Prostate gland (tissue), 2 donors: ENCODE measurements around the gene LRRN4. TPM values are rescaled to one million over a fixed set of nuclear protein-coding genes. Genes with fewer than 3 reads are reported as not detected.
"Not testable (repeated sequence)": the region's sequence is repeated elsewhere in the genome, so short reads cannot be mapped to it uniquely, and the experiment has no call there.

Source experiments
- DNase-seq: peaks from one replicate; pipeline ENCODE4 v3.0.0-alpha.2; 2019; ENCODE audit warnings: low spot score
- H3K27ac ChIP-seq, 2 donors: fragments of 200-600 bp; sonication (generic); 2 replicates each; pipeline ENCODE4 v1.5.1; 2017 to 2019
- H3K27me3 ChIP-seq: fragments of 200-600 bp; sonication (generic); replicated peaks from 2 replicates; pipeline ENCODE4 v1.5.1; 2019; ENCODE audit not compliant: insufficient read depth
- H3K36me3 ChIP-seq, 2 donors: fragments of 200-600 bp; sonication (generic); 1 replicate in 1 of 2; 2 replicates in 1 of 2; pipeline versions ENCODE4 v1.5.1 to v1.8.1; 2017 to 2019
- H3K4me1 ChIP-seq: fragments of 200-600 bp; sonication (generic); replicated peaks from 2 replicates; pipeline ENCODE4 v1.5.1; 2019
- H3K4me3 ChIP-seq, 2 donors: fragments of 200-600 bp; sonication (generic); 2 replicates each; pipeline ENCODE4 v1.5.1; 2017 to 2019
- H3K9me3 ChIP-seq: fragments of 200-600 bp; sonication (generic); 2 replicates; pipeline ENCODE4 v1.5.1; 2017
- CTCF ChIP-seq, 4 experiments: fragments of 200-600 bp in 2 of 4; fragments of 450-650 bp in 2 of 4; sonication (generic) in 2 of 4; IDR thresholded peaks; 1 replicate in 3 of 4; 2 replicates in 1 of 4; pipeline ENCODE4 v1.5.1; 2016 to 2019; ENCODE audit warnings: antibody characterized with exemption in 4 of 4, mild to moderate bottlenecking in 2 of 4, moderate library complexity in 2 of 4
- POLR2A ChIP-seq: fragments of 450-650 bp; IDR thresholded peaks from one replicate; pipeline ENCODE4 v1.6.1; 2016; ENCODE audit warnings: antibody characterized with exemption, mild to moderate bottlenecking
- POLR2AphosphoS5 ChIP-seq: sonication (generic); formaldehyde crosslinking; IDR thresholded peaks from one replicate; pipeline ENCODE4 v1.6.1; 2017; ENCODE audit warnings: antibody characterized with exemption
- WGBS: methylation state at CpG from one replicate; pipeline ENCODE4 v1.1.5; 2018; 5-methylcytosine and 5-hydroxymethylcytosine counted together
- intact Hi-C: fragments of 100-400 bp; cut with DNase I; formaldehyde crosslinking; loops from one replicate; pipeline ENCODE4 v1.14.2; 2022
- total RNA-seq, 2 donors: library from RNA; depleted of rRNA; stranded (reverse); fragments of >200 nt; gene quantifications; one replicate each; pipeline ENCODE4 v1.1.0, GENCODE V29; 2016

LRRN4 gene
- total RNA-seq, 2 donors from 2014 or later = 0.68 TPM; not detected in 1

DNA sequence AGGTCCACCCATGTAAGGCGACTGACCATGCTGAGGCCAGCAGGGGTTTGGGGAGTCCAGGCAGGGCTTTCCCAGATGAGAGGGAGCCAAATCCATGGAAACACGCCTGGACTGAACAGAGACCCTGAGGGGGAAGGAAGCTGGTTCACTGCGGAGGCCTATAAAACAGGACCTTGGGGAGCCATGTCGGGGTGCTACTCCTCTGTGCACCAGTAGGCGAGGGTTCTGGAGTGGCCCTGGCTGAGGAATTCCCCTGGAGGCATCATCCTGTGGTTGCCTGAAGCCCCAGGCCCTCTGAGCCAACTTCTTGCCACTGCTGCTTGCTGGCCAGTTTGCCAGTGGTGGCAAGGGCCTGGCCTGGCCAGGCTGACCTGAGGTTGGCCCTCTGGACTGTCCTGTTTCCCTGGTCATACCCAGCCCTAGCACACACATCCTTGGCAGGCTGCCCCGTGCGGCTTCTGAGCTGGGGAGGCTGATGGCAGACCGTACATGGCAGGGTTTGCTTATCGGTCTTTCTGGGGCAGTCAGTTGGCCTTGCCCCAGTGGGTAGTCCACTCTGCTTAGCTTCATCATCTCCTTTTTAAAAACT is 2.2 kb upstream of the LRRN4 start:
- intact Hi-C loops = no loop called here
- TF ChIP-seq POLR2A (no peak), CTCF (IDR thresholded peaks at IDR 0.05) (no peak)
- Histone ChIP-seq H3K36me3 (no peaks in the 10 kb centered on the region), H3K27me3 (no peaks in the 10 kb centered on the region), H3K4me1 (no peaks in the 10 kb centered on the region), H3K9me3 (no peaks in the 10 kb centered on the region), H3K27ac (no peak overlapping the region), H3K4me3 (no peak overlapping the region)
- DNase-seq = no peak
- 89% methylated on average over 9 of the region's 9 CpGs for WGBS

DNA sequence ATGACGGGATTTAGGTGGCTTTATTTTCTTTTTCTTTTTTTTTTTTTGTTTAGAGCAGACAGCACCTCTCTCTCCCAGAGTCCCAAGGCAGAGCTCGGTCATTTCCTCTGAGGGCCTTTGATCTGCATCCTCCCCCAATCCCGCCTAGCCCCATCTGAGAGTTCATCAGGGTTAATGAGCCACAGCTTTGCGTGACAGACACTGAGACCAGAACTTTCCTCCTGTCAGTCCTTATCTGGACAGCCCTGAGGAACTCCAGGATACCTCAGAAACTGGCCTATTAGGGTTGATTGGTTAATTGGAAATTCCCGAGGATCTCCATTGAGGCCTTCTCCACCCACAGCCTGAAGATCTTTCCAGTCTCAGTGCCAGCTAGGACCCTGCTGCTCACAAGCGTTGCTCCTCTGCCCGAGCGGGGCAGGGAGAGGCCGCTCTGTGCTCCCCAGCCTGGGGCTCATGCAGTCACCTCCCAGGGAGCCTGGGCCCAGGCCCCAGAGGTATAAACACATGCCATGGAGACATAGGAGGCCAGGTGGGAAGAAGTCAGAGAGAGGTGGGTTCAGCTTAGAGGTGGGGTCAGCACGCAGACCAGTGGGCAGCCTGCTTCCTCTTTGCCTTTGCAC is 1.4 kb upstream of the LRRN4 start:
- Histone ChIP-seq H3K4me3 (no peak overlapping the region), H3K4me1 (no peaks in the 10 kb centered on the region), H3K36me3 (no peaks in the 10 kb centered on the region), H3K27me3 (no peaks in the 10 kb centered on the region), H3K27ac (no peak overlapping the region), H3K9me3 (no peaks in the 10 kb centered on the region)
- no peak for TF ChIP-seq CTCF (IDR thresholded peaks at IDR 0.05)
- no peak for TF ChIP-seq POLR2AphosphoS5
- no peak for TF ChIP-seq POLR2A
- intact Hi-C loops = no loop called here
- no peak for DNase-seq
- WGBS = 95% methylated on average over 10 of the region's 10 CpGs

DNA sequence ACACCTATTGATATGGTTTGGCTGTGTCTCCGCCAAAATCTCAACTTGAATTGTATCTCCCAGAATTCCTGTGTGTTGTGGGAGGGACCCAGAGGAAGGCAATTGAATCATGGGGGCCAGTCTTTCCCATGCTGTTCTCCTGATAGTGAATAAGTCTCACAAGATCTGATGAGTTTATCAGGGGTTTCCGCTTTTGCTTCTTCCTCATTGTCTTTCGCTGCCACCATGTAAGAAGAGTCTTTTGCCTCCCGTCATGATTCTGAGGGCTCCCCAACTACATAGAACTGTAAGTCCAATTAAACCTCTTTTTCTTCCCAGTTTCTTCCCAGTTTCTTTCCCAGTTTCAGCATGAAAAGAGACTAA is 810 bp upstream of the LRRN4 start:
- H3K4me1 ChIP-seq, H3K27me3 ChIP-seq, intact Hi-C loops: not testable (repeated sequence)

DNA sequence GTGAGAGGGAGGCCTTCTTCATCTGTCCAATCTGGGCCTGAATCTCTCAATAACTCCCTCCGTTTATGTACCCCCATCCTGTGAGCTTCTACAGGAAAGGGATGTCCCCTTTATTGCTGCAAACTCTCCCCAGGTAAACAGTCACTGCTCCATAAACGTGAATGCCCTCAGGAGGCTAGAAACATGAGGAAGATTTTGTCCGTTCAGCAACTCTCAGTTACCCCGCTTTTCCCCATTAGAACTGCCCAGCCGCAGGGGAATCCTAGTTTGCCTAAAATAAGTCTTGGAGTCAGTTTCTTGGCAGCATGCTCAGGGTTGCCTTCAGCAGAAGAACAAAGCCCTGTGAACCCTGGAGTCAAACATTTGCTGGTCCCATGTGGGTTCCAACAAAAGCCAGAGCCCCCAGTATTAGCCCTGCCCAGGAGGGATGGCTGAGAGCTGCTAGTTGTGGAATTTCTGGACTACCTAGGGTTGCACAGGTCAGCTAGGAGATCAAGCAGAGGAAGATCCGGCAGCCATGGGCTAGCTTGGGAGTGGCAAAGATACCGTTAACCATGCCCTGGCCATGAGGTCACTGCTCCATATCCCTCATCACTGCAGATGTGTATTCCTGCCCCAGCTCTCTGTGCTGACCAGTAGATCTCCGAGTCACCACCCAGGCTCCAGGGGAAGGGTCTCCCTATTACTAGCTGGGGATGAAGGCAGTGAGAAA is 640 bp downstream of the LRRN4 start:
- H3K36me3 ChIP-seq = no peaks in the 10 kb centered on the region
- TF ChIP-seq CTCF (IDR thresholded peaks at IDR 0.05) = no peak
- no peak for TF ChIP-seq POLR2AphosphoS5
- TF ChIP-seq POLR2A = no peak
- intact Hi-C loops = no loop called here
- WGBS = 79% methylated on average over 8 of the region's 8 CpGs
- no peaks in the 10 kb centered on the region for H3K4me1 ChIP-seq
- no peak overlapping the region for H3K4me3 ChIP-seq
- no peak for DNase-seq
- H3K27ac ChIP-seq = no peak overlapping the region
- no peaks in the 10 kb centered on the region for H3K9me3 ChIP-seq
- H3K27me3 ChIP-seq = no peaks in the 10 kb centered on the region

More for the DNA sequence above, 810 bp upstream of the LRRN4 start:
- H3K36me3 ChIP-seq, H3K9me3 ChIP-seq, H3K27ac ChIP-seq, DNase-seq, H3K4me3 ChIP-seq: not testable (repeated sequence)
- WGBS = 90% methylated on average over 4 of the region's 4 CpGs

- intact Hi-C loops = no loop called here
- Histone ChIP-seq H3K4me3 (no peak overlapping the region), H3K36me3 (no peaks in the 10 kb centered on the region), H3K9me3 (no peaks in the 10 kb centered on the region), H3K27me3 (no peaks in the 10 kb centered on the region), H3K4me1 (no peaks in the 10 kb centered on the region), H3K27ac (no peak overlapping the region)
- WGBS = 71% methylated on average over 5 of the region's 5 CpGs
- TF ChIP-seq POLR2AphosphoS5 = no peak
- TF ChIP-seq CTCF (IDR thresholded peaks at IDR 0.05) = no peak
- no peak for TF ChIP-seq POLR2A
- DNase-seq = no peak
Observed at GRCh38 chr20:6051505-6051904, 2.4 kb downstream of the LRRN4 start.
